Neural cell (in vitro differentiated cells): ENCODE measurements around the gene PFKFB4. TPM values are rescaled to one million over a fixed set of nuclear protein-coding genes. Genes with fewer than 3 reads are reported as not detected.

ENCODE experiments used
- H2AFZ ChIP-seq: fragments of 200-600, 300-800 bp; sonication (generic), shearing (Covaris generic); 2 replicates; pipeline ENCODE4 v1.6.0; 2014; ENCODE audit warnings: low read depth, mild to moderate bottlenecking, antibody characterized with exemption, low read length, moderate library complexity
- H3F3A ChIP-seq: fragments of 200-600 bp; shearing (Covaris generic); 2 replicates; pipeline ENCODE4 v1.6.1; 2016; ENCODE audit warnings: mild to moderate bottlenecking, moderate library complexity, mixed read lengths, antibody characterized with exemption, low read length; ENCODE audit not compliant: insufficient read depth, poor library complexity, severe bottlenecking
- H3K27ac ChIP-seq: fragments of 200-600, 300-800 bp; sonication (generic), shearing (Covaris generic); 2 replicates; pipeline ENCODE4 v1.5.1; 2014; ENCODE audit warnings: mild to moderate bottlenecking, low read length, moderate library complexity
- H3K27me3 ChIP-seq: fragments of 300-800, 200-600 bp; sonication (generic), shearing (Covaris generic); 2 replicates; pipeline ENCODE4 v1.6.0; 2014; ENCODE audit warnings: mild to moderate bottlenecking, low read depth, low read length, moderate library complexity; ENCODE audit not compliant: insufficient read depth
- H3K36me3 ChIP-seq: fragments of 300-800, 200-600 bp; sonication (generic), shearing (Covaris generic); 2 replicates; pipeline ENCODE4 v1.5.1; 2014; ENCODE audit warnings: mild to moderate bottlenecking, antibody characterized with exemption, low read length, moderate library complexity; ENCODE audit not compliant: insufficient read depth
- H3K4me2 ChIP-seq: fragments of 300-800, 200-600 bp; sonication (generic), shearing (Covaris generic); 2 replicates; pipeline ENCODE4 v1.6.0; 2014; ENCODE audit warnings: mild to moderate bottlenecking, low read length
- H3K4me3 ChIP-seq: fragments of 300-800, 200-600 bp; sonication (generic), shearing (Covaris generic); 2 replicates; pipeline ENCODE4 v1.5.1; 2014; ENCODE audit warnings: mild to moderate bottlenecking, low read length, moderate library complexity
- H3K79me2 ChIP-seq: fragments of 200-600 bp; shearing (Covaris generic); replicated peaks from 2 replicates; pipeline ENCODE4 v1.6.0; 2014; ENCODE audit warnings: mild to moderate bottlenecking, low read length, moderate library complexity; ENCODE audit not compliant: insufficient read depth
- H3K9ac ChIP-seq: fragments of 300-800, 200-600 bp; sonication (generic), shearing (Covaris generic); 2 replicates; pipeline ENCODE4 v1.6.1; 2016; ENCODE audit warnings: mild to moderate bottlenecking, low read length, mixed read lengths
- H3K9me2 ChIP-seq: fragments of 200-600 bp; shearing (Covaris generic); 2 replicates; pipeline ENCODE4 v1.6.1; 2016; ENCODE audit warnings: mild to moderate bottlenecking, low read length, mixed read lengths; ENCODE audit not compliant: insufficient read depth
- H3K9me3 ChIP-seq: fragments of 200-600, 300-800 bp; sonication (generic), shearing (Covaris generic); 2 replicates; pipeline ENCODE4 v1.6.1; 2016; ENCODE audit warnings: mild to moderate bottlenecking, mixed run types, low read length, moderate library complexity, mixed read lengths
- H4K20me1 ChIP-seq: fragments of 200-600 bp; shearing (Covaris generic); 2 replicates; pipeline ENCODE4 v1.6.1; 2016; ENCODE audit warnings: mild to moderate bottlenecking, mixed run types; ENCODE audit not compliant: insufficient read depth
- EP300 ChIP-seq: fragments of 450-650 bp; conservative IDR thresholded peaks from 2 replicates; pipeline ENCODE4 v1.6.1; 2014; ENCODE audit warnings: antibody characterized with exemption, mild to moderate bottlenecking, moderate library complexity; ENCODE audit not compliant: poor library complexity, severe bottlenecking
- EZH2 ChIP-seq: fragments of 200-600, 300-800 bp; shearing (Covaris generic), sonication (generic); IDR thresholded peaks from 2 replicates; pipeline ENCODE4 v1.6.1; 2014; ENCODE audit warnings: antibody characterized with exemption, low read length, borderline replicate concordance, mild to moderate bottlenecking; ENCODE audit not compliant: insufficient read depth, poor library complexity, severe bottlenecking
- MXI1 ChIP-seq: fragments of 450-650 bp; conservative IDR thresholded peaks from 2 replicates; pipeline ENCODE4 v1.6.1; 2014; ENCODE audit warnings: antibody characterized with exemption, mild to moderate bottlenecking; ENCODE audit not compliant: poor library complexity, severe bottlenecking
- POLR2AphosphoS5 ChIP-seq: IDR thresholded peaks from 2 replicates; pipeline ENCODE4 v1.6.1; 2012
- RAD21 ChIP-seq: fragments of 450-650 bp; conservative IDR thresholded peaks from 2 replicates; pipeline ENCODE4 v1.6.1; 2014; ENCODE audit warnings: antibody characterized with exemption, mild to moderate bottlenecking, moderate library complexity
- SMC3 ChIP-seq: fragments of 450-650 bp; conservative IDR thresholded peaks from 2 replicates; pipeline ENCODE4 v1.6.1; 2014; ENCODE audit warnings: antibody characterized with exemption, mild to moderate bottlenecking, moderate library complexity; ENCODE audit not compliant: poor library complexity
- TAF1 ChIP-seq: IDR thresholded peaks from 2 replicates; pipeline ENCODE4 v1.6.1; 2012; ENCODE audit warnings: low read depth
- polyA plus RNA-seq: library from polyadenylated mRNA; depleted of rRNA; stranded (reverse); fragments of >200 nt; gene quantifications from 2 replicates; pipeline ENCODE4 v1.2.3, GENCODE V29; 2014
- TF ChIP-seq, protein P1 (sequence below): IDR thresholded peaks from 2 replicates; pipeline ENCODE4 v1.6.1; 2012; ENCODE audit warnings: borderline replicate concordance
- TF ChIP-seq, protein P2 (sequence below): fragments of 450-650 bp; IDR thresholded peaks from 2 replicates; pipeline ENCODE4 v1.5.1; 2014; ENCODE audit warnings: antibody characterized with exemption, mild to moderate bottlenecking, moderate library complexity; ENCODE audit not compliant: poor library complexity, severe bottlenecking

Gene PFKFB4
- polyA plus RNA-seq, 1 donor from 2014 or later = 29.4 TPM

DNA sequence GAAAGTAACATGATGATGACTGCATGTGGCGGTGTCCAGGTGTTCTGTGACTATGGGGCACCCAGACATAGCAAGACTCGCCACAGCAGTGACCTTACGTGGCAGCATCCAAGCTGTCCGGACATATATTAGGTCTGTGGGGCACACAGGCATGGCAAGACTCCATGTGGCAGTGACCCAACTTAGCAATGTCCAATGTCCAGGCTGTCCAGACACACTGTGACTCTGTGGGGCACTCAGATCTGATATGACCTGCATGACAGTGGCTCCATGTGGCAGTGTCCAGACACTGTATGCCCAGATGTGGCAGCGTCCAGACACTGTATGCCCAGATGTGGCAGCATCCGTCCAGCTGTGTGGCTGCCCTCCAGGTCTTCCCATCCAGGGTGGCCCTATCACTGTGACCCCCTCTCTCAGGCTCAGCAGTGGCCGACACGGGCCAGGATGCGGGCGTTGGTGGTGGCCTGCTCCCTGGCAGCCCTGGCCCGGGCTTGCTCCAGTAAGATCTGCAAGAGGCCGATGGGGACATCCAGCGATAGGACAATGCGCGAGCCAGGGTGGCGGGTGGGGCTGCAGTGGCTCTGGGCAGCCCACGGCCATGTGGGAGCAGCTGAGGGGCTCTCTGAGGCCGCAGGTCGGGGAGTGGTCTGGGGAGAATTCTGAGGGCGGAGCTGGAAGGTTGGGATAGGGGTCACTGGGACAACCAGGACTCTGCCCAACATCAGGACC lies 5.9 kb upstream of the PFKFB4 start:
- TF ChIP-seq EP300 = no peak
- TF ChIP-seq EZH2 = no peak
- TF ChIP-seq, protein P1, sequence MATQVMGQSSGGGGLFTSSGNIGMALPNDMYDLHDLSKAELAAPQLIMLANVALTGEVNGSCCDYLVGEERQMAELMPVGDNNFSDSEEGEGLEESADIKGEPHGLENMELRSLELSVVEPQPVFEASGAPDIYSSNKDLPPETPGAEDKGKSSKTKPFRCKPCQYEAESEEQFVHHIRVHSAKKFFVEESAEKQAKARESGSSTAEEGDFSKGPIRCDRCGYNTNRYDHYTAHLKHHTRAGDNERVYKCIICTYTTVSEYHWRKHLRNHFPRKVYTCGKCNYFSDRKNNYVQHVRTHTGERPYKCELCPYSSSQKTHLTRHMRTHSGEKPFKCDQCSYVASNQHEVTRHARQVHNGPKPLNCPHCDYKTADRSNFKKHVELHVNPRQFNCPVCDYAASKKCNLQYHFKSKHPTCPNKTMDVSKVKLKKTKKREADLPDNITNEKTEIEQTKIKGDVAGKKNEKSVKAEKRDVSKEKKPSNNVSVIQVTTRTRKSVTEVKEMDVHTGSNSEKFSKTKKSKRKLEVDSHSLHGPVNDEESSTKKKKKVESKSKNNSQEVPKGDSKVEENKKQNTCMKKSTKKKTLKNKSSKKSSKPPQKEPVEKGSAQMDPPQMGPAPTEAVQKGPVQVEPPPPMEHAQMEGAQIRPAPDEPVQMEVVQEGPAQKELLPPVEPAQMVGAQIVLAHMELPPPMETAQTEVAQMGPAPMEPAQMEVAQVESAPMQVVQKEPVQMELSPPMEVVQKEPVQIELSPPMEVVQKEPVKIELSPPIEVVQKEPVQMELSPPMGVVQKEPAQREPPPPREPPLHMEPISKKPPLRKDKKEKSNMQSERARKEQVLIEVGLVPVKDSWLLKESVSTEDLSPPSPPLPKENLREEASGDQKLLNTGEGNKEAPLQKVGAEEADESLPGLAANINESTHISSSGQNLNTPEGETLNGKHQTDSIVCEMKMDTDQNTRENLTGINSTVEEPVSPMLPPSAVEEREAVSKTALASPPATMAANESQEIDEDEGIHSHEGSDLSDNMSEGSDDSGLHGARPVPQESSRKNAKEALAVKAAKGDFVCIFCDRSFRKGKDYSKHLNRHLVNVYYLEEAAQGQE = no peak
- TF ChIP-seq RAD21 = no peak
- TF ChIP-seq MXI1 = no peak
- no peak for TF ChIP-seq SMC3
- TF ChIP-seq TAF1 = no peak
- no peak overlapping the region for H3K4me3 ChIP-seq
- H3K4me2 ChIP-seq = no peak overlapping the region
- no peaks in the 10 kb centered on the region for H3K79me2 ChIP-seq
- no peaks in the 10 kb centered on the region for H3K9me2 ChIP-seq
- no peak overlapping the region for H2AFZ ChIP-seq
- no peaks in the 10 kb centered on the region for H3K27me3 ChIP-seq
- H4K20me1 ChIP-seq = no peaks in the 10 kb centered on the region
- no peaks in the 10 kb centered on the region for H3K9me3 ChIP-seq
- H3K27ac ChIP-seq = no peak overlapping the region
- H3F3A ChIP-seq = no peaks in the 10 kb centered on the region
- no peaks in the 10 kb centered on the region for H3K36me3 ChIP-seq
- H3K9ac ChIP-seq = no peak overlapping the region

DNA sequence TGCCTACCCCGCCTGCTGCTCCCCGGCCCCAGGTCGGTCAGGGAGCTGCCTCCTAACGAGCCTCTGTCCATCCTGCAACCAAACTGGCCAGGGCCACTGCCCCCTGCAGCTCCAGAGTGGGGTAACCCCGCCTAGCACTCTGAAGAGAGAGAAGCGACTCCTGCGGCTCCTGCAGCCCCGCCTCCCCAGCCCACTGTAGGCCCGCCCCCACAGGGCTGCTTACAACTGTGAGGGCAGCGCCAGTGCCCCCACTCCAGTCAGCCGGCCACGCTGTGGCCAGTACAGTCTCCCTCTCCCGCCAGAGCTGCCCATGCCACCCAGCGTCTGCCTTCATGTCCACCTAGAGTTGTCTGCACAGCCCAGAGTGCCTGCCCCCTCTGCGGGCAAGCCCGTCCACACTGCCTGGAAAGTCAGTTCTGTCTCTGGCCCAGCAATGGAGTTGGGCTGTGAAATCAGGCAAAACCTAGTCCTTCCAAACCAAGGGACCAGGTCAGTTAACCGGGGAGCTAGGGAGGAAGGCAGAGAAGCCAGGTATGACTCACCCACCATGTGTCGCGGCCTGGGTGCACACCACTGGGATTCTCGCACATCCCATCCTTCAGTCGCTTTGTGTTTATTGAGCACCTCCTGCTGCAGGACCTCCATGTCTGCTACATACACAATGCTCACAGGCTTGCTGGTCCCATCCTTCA lies 4.6 kb upstream of the PFKFB4 start:
- no peaks in the 10 kb centered on the region for H4K20me1 ChIP-seq
- H3K27ac ChIP-seq = no peak overlapping the region
- H3K4me3 ChIP-seq = no peak overlapping the region
- H3K79me2 ChIP-seq = no peaks in the 10 kb centered on the region
- H3F3A ChIP-seq = no peaks in the 10 kb centered on the region
- no peak overlapping the region for H3K9ac ChIP-seq
- H3K36me3 ChIP-seq = no peaks in the 10 kb centered on the region
- no peaks in the 10 kb centered on the region for H3K9me2 ChIP-seq
- H3K4me2 ChIP-seq = no peak overlapping the region
- no peaks in the 10 kb centered on the region for H3K27me3 ChIP-seq
- TF ChIP-seq EP300 (no peak), SMC3 (no peak)
- no peak overlapping the region for H2AFZ ChIP-seq
- no peaks in the 10 kb centered on the region for H3K9me3 ChIP-seq

DNA sequence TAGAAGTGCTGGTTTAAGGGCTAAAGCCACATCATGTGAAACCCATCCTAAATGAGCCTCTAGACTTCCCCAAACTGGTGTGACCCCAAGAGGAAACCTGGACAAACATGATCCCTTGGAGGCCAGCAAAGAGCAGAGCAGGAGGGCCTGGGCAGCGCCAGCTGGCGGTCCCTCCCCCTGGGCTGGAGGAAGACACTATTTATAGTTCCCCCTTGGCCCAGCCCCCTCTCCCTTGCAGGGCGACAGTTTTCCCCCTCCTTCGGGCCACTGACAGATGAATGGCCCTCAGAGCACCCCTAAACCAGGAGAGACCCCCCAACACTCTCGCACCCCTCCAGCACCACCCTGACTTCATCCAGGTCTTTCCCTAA lies 4.0 kb upstream of the PFKFB4 start:
- no peak overlapping the region for H2AFZ ChIP-seq
- no peaks in the 10 kb centered on the region for H3K79me2 ChIP-seq
- no peaks in the 10 kb centered on the region for H3K27me3 ChIP-seq
- TF ChIP-seq POLR2AphosphoS5 (no peak), EP300 (no peak), SMC3 (no peak), EZH2 (no peak), RAD21 (no peak), TAF1 (no peak), MXI1 (no peak)
- TF ChIP-seq, protein P2, sequence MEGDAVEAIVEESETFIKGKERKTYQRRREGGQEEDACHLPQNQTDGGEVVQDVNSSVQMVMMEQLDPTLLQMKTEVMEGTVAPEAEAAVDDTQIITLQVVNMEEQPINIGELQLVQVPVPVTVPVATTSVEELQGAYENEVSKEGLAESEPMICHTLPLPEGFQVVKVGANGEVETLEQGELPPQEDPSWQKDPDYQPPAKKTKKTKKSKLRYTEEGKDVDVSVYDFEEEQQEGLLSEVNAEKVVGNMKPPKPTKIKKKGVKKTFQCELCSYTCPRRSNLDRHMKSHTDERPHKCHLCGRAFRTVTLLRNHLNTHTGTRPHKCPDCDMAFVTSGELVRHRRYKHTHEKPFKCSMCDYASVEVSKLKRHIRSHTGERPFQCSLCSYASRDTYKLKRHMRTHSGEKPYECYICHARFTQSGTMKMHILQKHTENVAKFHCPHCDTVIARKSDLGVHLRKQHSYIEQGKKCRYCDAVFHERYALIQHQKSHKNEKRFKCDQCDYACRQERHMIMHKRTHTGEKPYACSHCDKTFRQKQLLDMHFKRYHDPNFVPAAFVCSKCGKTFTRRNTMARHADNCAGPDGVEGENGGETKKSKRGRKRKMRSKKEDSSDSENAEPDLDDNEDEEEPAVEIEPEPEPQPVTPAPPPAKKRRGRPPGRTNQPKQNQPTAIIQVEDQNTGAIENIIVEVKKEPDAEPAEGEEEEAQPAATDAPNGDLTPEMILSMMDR = no peak
- TF ChIP-seq, protein P1 = no peak
- H3K27ac ChIP-seq = no peak overlapping the region
- no peaks in the 10 kb centered on the region for H3K9me3 ChIP-seq
- H3K36me3 ChIP-seq = no peaks in the 10 kb centered on the region
- H3K9ac ChIP-seq = no peak overlapping the region
- H3K9me2 ChIP-seq = no peaks in the 10 kb centered on the region
- H3F3A ChIP-seq = no peaks in the 10 kb centered on the region
- no peak overlapping the region for H3K4me3 ChIP-seq
- no peak overlapping the region for H3K4me2 ChIP-seq
- no peaks in the 10 kb centered on the region for H4K20me1 ChIP-seq
